Measurements from ENCODE around the gene ADRA2C.

Gene ADRA2C

GRCh38 chr4:3720466-3720865, 45.7 kb upstream of the ADRA2C start:
- TF ChIP-seq, protein P1, sequence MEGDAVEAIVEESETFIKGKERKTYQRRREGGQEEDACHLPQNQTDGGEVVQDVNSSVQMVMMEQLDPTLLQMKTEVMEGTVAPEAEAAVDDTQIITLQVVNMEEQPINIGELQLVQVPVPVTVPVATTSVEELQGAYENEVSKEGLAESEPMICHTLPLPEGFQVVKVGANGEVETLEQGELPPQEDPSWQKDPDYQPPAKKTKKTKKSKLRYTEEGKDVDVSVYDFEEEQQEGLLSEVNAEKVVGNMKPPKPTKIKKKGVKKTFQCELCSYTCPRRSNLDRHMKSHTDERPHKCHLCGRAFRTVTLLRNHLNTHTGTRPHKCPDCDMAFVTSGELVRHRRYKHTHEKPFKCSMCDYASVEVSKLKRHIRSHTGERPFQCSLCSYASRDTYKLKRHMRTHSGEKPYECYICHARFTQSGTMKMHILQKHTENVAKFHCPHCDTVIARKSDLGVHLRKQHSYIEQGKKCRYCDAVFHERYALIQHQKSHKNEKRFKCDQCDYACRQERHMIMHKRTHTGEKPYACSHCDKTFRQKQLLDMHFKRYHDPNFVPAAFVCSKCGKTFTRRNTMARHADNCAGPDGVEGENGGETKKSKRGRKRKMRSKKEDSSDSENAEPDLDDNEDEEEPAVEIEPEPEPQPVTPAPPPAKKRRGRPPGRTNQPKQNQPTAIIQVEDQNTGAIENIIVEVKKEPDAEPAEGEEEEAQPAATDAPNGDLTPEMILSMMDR (IDR thresholded peaks at IDR 0.05; ENCODE audit: insufficient read depth, low read length, poor library complexity, severe bottlenecking) = no peak
- no peak for TF ChIP-seq EZH2phosphoT487 (conservative IDR thresholded peaks at IDR 0.05; ENCODE audit: low read length)
- Histone ChIP-seq H4K20me1 (ENCODE audit: low read depth, low read length) (no peaks in the 10 kb centered on the region), H3K9ac (ENCODE audit: low read length) (no peak overlapping the region), H3K9me3 (ENCODE audit: insufficient read depth, low read length) (no peaks in the 10 kb centered on the region), H3K9me2 (replicated peaks; ENCODE audit: insufficient read depth, low read length) (no peaks in the 10 kb centered on the region), H3K27ac (ENCODE audit: low read depth, low read length) (no peak overlapping the region), H3K4me2 (ENCODE audit: low read depth, low read length, poor library complexity, severe bottlenecking) (no peak overlapping the region), H3K36me3 (ENCODE audit: low read length) (no peaks in the 10 kb centered on the region), H3K4me3 (ENCODE audit: insufficient read depth, low read length, poor library complexity, severe bottlenecking) (no peak overlapping the region), H3K27me3 (ENCODE audit: low read length) (no peaks in the 10 kb centered on the region), H2AFZ (ENCODE audit: low read depth, low read length, severe bottlenecking) (no peak overlapping the region), H3K79me2 (ENCODE audit: insufficient read depth, low read length) (no peaks in the 10 kb centered on the region), H3F3A (ENCODE audit: insufficient read depth) (no peaks in the 10 kb centered on the region)

DNA sequence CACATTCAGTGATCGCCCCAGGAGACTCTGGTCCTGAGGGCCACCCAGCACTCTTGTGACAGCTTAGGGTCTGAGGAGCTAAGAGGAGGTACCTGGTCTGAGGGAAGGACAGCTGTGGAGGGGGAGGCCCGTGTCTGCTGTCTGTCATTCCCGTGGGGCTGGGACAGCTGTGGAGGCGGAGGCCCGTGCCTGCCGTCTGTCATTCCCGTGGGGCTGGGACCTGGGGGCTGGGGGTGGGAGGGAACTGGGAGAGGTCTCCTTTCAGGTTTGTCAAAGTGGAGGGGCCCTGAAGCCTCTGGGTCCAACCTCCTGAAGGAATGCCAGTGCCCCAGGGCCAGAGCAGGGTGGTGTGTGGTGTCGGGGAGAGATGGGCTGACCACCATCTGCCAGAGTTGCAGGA, 45.0 kb upstream of the ADRA2C start:
- H2AFZ ChIP-seq (ENCODE audit: low read depth, low read length, severe bottlenecking) = no peak overlapping the region
- H3K9me2 ChIP-seq (replicated peaks; ENCODE audit: insufficient read depth, low read length) = no peaks in the 10 kb centered on the region
- H3K27me3 ChIP-seq (ENCODE audit: low read length) = no peaks in the 10 kb centered on the region
- no peak overlapping the region for H3K27ac ChIP-seq (ENCODE audit: low read depth, low read length)
- H4K20me1 ChIP-seq (ENCODE audit: low read depth, low read length) = no peaks in the 10 kb centered on the region
- H3K4me2 ChIP-seq (ENCODE audit: low read depth, low read length, poor library complexity, severe bottlenecking) = no peak overlapping the region
- H3K4me3 ChIP-seq (ENCODE audit: insufficient read depth, low read length, poor library complexity, severe bottlenecking) = no peak overlapping the region
- TF ChIP-seq, protein P1 (IDR thresholded peaks at IDR 0.05; ENCODE audit: insufficient read depth, low read length, poor library complexity, severe bottlenecking) = no peak
- TF ChIP-seq EZH2phosphoT487 (conservative IDR thresholded peaks at IDR 0.05; ENCODE audit: low read length) = no peak
- H3K9ac ChIP-seq (ENCODE audit: low read length) = no peak overlapping the region
- no peaks in the 10 kb centered on the region for H3K79me2 ChIP-seq (ENCODE audit: insufficient read depth, low read length)
- H3K9me3 ChIP-seq (ENCODE audit: insufficient read depth, low read length) = no peaks in the 10 kb centered on the region
- H3F3A ChIP-seq (ENCODE audit: insufficient read depth) = no peaks in the 10 kb centered on the region
- H3K36me3 ChIP-seq (ENCODE audit: low read length) = no peaks in the 10 kb centered on the region

DNA sequence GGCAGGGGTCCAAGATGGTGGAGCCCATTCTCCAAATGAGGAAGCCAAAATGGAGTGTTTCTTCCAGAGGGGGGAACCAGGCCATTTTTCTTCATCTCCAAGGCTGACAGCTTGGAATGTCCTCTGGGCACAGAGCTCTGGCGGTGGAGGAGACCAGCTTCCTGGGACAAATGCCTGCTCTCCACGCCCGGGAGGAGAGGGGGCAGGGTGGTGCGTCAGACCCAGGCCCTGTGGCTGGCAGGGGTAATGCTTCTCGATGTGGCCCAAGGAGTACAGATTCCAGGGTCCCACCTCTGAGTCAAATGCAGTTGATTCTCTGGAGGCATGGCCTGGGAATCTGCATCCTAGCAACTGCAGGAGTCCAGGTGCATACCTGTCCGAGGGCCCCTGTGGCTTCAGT, 44.6 kb upstream of the ADRA2C start:
- no peak for TF ChIP-seq EZH2phosphoT487 (conservative IDR thresholded peaks at IDR 0.05; ENCODE audit: low read length)
- TF ChIP-seq, protein P1 (IDR thresholded peaks at IDR 0.05; ENCODE audit: insufficient read depth, low read length, poor library complexity, severe bottlenecking) = no peak
- no peaks in the 10 kb centered on the region for H3K36me3 ChIP-seq (ENCODE audit: low read length)

More for the DNA sequence above, 44.6 kb upstream of the ADRA2C start:
- Histone ChIP-seq H3K9me2 (replicated peaks; ENCODE audit: insufficient read depth, low read length) (no peaks in the 10 kb centered on the region), H3K4me2 (ENCODE audit: low read depth, low read length, poor library complexity, severe bottlenecking) (no peak overlapping the region), H3K79me2 (ENCODE audit: insufficient read depth, low read length) (no peaks in the 10 kb centered on the region), H3F3A (ENCODE audit: insufficient read depth) (no peaks in the 10 kb centered on the region), H3K9me3 (ENCODE audit: insufficient read depth, low read length) (no peaks in the 10 kb centered on the region), H3K27ac (ENCODE audit: low read depth, low read length) (no peak overlapping the region), H3K27me3 (ENCODE audit: low read length) (no peaks in the 10 kb centered on the region), H4K20me1 (ENCODE audit: low read depth, low read length) (no peaks in the 10 kb centered on the region), H2AFZ (ENCODE audit: low read depth, low read length, severe bottlenecking) (no peak overlapping the region), H3K4me3 (ENCODE audit: insufficient read depth, low read length, poor library complexity, severe bottlenecking) (no peak overlapping the region), H3K9ac (ENCODE audit: low read length) (no peak overlapping the region)

Data from SU-DHL-6 (cell line).